ENCODE data around the gene CSGALNACT2.

CSGALNACT2 gene

DNA sequence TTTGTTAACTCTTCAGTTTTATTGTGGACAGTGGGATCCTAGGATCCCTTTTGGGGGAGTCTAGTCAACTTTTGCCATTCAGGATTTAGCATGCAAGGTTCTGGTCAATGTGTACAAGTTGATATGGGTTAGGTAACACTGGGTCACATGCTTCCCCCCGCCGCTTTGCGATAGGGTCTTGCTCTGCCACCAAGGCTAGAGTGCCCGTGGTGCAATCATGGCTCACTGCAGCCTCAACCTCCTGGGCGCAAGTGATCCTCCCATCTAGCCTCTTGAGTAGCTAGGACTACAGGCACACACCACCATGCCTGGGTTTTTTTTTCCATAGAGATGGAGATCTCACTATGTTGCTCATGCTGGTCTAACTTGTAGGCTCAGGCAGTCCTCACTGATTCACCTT lies 3.2 kb upstream of the CSGALNACT2 start:
- no peak for DNase-seq (ENCODE audit: low spot score)
- in situ Hi-C loops (cut with MboI; ENCODE audit: low sequenced_read_pairs, unreplicated experiment) = no loop called here
- no peak for TF ChIP-seq CTCF (IDR thresholded peaks at IDR 0.05; ENCODE audit: borderline replicate concordance, control extremely low read depth, extremely low read depth, insufficient read depth, missing control alignments)

DNA sequence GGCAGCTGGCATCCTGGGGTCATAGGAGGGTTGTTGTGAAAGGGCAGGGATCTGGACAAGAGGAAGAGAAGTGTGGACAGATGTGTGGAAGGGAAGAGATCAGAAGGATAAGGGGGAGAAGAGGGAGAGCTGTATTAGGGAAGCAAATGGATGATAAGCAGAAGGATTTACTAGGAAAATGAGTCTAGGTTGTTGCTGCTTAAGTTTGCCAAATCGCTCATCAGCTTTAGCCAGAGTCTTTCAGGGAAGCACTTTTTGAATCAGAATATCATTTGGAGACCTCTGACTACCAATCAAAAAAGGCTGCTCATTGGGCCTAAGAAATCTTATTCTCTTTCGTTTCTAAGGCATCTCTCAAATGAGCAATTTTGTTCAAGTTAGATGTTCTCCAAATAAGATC lies 2.6 kb upstream of the CSGALNACT2 start:
- TF ChIP-seq CTCF (IDR thresholded peaks at IDR 0.05; ENCODE audit: borderline replicate concordance, control extremely low read depth, extremely low read depth, insufficient read depth, missing control alignments) = no peak
- no peak for DNase-seq (ENCODE audit: low spot score)
- in situ Hi-C loops (cut with MboI; ENCODE audit: low sequenced_read_pairs, unreplicated experiment) = no loop called here

GRCh38 chr10:43136432-43136831 lies 1.8 kb upstream of the CSGALNACT2 start:
- DNase-seq (ENCODE audit: low spot score) = no peak
- TF ChIP-seq CTCF (IDR thresholded peaks at IDR 0.05; ENCODE audit: borderline replicate concordance, control extremely low read depth, extremely low read depth, insufficient read depth, missing control alignments) = no peak
- in situ Hi-C loops (cut with MboI; ENCODE audit: low sequenced_read_pairs, unreplicated experiment) = no loop called here

DNA sequence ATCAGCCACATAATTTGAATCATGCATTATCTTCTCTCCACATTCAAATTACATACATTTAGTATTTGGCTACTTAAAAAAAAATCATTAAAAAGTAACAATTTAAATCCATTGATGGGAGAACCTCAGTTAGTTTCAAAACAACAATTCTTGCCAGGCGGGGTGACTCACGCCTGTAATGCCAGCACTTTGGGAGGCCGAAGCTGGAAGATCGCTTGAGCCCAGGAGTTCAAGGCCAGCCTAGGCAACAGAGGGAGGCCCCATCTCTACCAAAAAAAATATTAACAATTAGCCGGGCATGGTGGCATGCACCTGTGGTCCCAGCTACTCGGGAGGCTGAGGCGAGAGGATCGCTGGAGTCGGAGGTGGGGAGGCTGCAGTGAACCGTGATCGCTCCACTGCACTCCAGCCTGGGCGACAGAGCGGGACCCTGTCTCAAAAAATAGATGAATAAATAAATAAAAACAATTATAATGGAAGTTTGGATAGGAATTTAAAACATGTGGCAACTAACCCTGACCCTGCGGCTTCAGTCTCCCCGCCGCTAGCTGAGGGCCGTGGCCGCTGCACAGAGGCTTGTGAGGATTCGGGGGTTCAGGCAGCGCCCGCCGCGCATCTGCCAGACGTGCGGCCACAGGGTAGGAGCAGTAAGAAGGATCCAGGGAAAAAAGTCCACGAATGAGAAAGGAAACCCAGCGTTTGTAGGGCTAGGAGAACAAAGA lies 1.1 kb upstream of the CSGALNACT2 start:
- in situ Hi-C loops (cut with MboI; ENCODE audit: low sequenced_read_pairs, unreplicated experiment) = no loop called here
- no peak for TF ChIP-seq CTCF (IDR thresholded peaks at IDR 0.05; ENCODE audit: borderline replicate concordance, control extremely low read depth, extremely low read depth, insufficient read depth, missing control alignments)
- DNase-seq (ENCODE audit: low spot score) = no peak

DNA sequence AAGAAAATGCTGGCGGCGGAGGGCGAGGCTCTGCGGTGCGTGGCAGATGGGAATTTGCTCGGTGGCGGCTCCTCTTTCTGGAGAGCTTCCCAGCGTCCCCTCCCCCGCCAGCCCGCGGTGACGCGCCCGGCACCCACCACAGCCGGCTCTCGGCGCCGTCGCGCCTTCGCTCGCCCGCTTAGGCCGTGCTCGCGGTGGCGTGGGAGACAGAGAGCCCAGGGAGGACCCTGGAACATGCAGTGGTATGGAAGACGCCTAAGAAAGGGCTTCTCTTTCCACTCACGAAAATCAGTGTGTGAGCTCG lies 576 bp upstream of the CSGALNACT2 start:
- peak; percentile 63 for DNase-seq (ENCODE audit: low spot score)
- TF ChIP-seq CTCF (IDR thresholded peaks at IDR 0.05; ENCODE audit: borderline replicate concordance, control extremely low read depth, extremely low read depth, insufficient read depth, missing control alignments) = no peak
- in situ Hi-C loops (cut with MboI; ENCODE audit: low sequenced_read_pairs, unreplicated experiment) = no loop called here

- no peak for TF ChIP-seq CTCF (IDR thresholded peaks at IDR 0.05; ENCODE audit: borderline replicate concordance, control extremely low read depth, extremely low read depth, insufficient read depth, missing control alignments)
- in situ Hi-C loops (cut with MboI; ENCODE audit: low sequenced_read_pairs, unreplicated experiment) = no loop called here
- DNase-seq (ENCODE audit: low spot score) = peak; percentile 64
Observed at GRCh38 chr10:43138757-43139241, 554 bp downstream of the CSGALNACT2 start.
